Keratinocyte (primary cell): ENCODE data around the gene KSR1. TPM values are rescaled to one million over a fixed set of nuclear protein-coding genes. Genes with fewer than 3 reads are reported as not detected.

Experiments used
- DNase-seq: peaks from one replicate; pipeline ENCODE4 v3.0.0-alpha.2; 2011; ENCODE audit warnings: low read depth, missing footprints, low spot score
- FAIRE-seq: peaks from 2 replicates; lab custom pipeline; 2011; peaks lifted over from hg19 to GRCh38; lab: Jason Lieb, UNC
- H2AFZ ChIP-seq: 2 replicates; pipeline ENCODE4 v1.6.0; 2012; ENCODE audit warnings: low read length, control low read depth, inconsistent platforms; ENCODE audit not compliant: control insufficient read depth
- H3K27ac ChIP-seq: 2 replicates; pipeline ENCODE4 v1.5.1; 2011; ENCODE audit warnings: low read length; ENCODE audit not compliant: control insufficient read depth, insufficient read depth
- H3K27me3 ChIP-seq: 3 replicates; pipeline ENCODE4 v1.6.0; 2011; ENCODE audit warnings: low read length; ENCODE audit not compliant: control insufficient read depth, insufficient read depth; ENCODE audit errors: extremely low read depth
- H3K36me3 ChIP-seq, 2 experiments: 2 replicates in 1 of 2; 3 replicates in 1 of 2; pipeline ENCODE4 v1.5.1; 2011; ENCODE audit warnings: low read length in 2 of 2, mild to moderate bottlenecking in 1 of 2; ENCODE audit not compliant: control insufficient read depth in 2 of 2, insufficient read depth in 2 of 2; ENCODE audit errors: extremely low read depth in 1 of 2
- H3K4me1 ChIP-seq: 3 replicates; pipeline ENCODE4 v1.5.1; 2011; ENCODE audit warnings: low read length; ENCODE audit not compliant: control insufficient read depth, insufficient read depth; ENCODE audit errors: extremely low read depth
- H3K4me2 ChIP-seq: 3 replicates; pipeline ENCODE4 v1.6.0; 2011; ENCODE audit warnings: low read depth, low read length; ENCODE audit not compliant: control insufficient read depth, insufficient read depth; ENCODE audit errors: extremely low read depth
- H3K4me3 ChIP-seq, 3 experiments: fragments of 200-600 bp in 1 of 3; sonication (generic) in 1 of 3; 2 replicates in 2 of 3; 3 replicates in 1 of 3; pipeline ENCODE4 v1.5.1; 2011 to 2016; ENCODE audit warnings: low read length in 3 of 3, mild to moderate bottlenecking in 3 of 3, control low read depth in 2 of 3, inconsistent platforms in 1 of 3, low read depth in 1 of 3, mixed read lengths in 1 of 3, mixed run types in 1 of 3, moderate library complexity in 1 of 3; ENCODE audit not compliant: control insufficient read depth in 2 of 3, insufficient read depth in 2 of 3; ENCODE audit errors: extremely low read depth in 1 of 3
- H3K79me2 ChIP-seq: 2 replicates; pipeline ENCODE4 v1.6.0; 2012; ENCODE audit warnings: low read length; ENCODE audit not compliant: control insufficient read depth, insufficient read depth
- H3K9ac ChIP-seq: 3 replicates; pipeline ENCODE4 v1.6.0; 2011; ENCODE audit warnings: low read length; ENCODE audit not compliant: control insufficient read depth, insufficient read depth; ENCODE audit errors: extremely low read depth
- H3K9me1 ChIP-seq: 3 replicates; pipeline ENCODE4 v1.6.0; 2011; ENCODE audit warnings: low read length; ENCODE audit not compliant: control insufficient read depth, insufficient read depth; ENCODE audit errors: extremely low read depth
- H3K9me3 ChIP-seq: 2 replicates; pipeline ENCODE4 v1.5.1; 2012; ENCODE audit warnings: low read depth, low read length; ENCODE audit not compliant: control insufficient read depth
- H4K20me1 ChIP-seq: 3 replicates; pipeline ENCODE4 v1.6.0; 2011; ENCODE audit warnings: low read length; ENCODE audit not compliant: control insufficient read depth, insufficient read depth; ENCODE audit errors: extremely low read depth
- CTCF ChIP-seq, 3 experiments: IDR thresholded peaks in 1 of 3; conservative IDR thresholded peaks in 1 of 3; optimal IDR thresholded peaks in 1 of 3; 2 replicates in 2 of 3; 3 replicates in 1 of 3; pipeline versions ENCODE3 to v1.5.1; 2011; ENCODE audit warnings: low read length in 3 of 3, mild to moderate bottlenecking in 3 of 3, moderate library complexity in 2 of 3, control low read depth in 1 of 3, inconsistent platforms in 1 of 3; ENCODE audit not compliant: insufficient read depth in 2 of 3; ENCODE audit errors: extremely low read depth in 1 of 3
- EZH2 ChIP-seq: IDR thresholded peaks from one replicate; pipeline ENCODE4 v1.6.1; 2012; ENCODE audit warnings: inconsistent platforms, mild to moderate bottlenecking, low read length, moderate library complexity
- dilution Hi-C: fragments of 300-500 bp; cut with MboI; formaldehyde crosslinking; loops from one replicate; pipeline ENCODE4 v1.7.0; 2020; ENCODE audit warnings: low sequenced_read_pairs; ENCODE audit not compliant: extremely low pct_ligation_motif_present
- polyA plus RNA-seq, 5 experiments: library from polyadenylated mRNA; depleted of rRNA in 3 of 5; stranded (reverse) in 3 of 5; stranded (forward) in 1 of 5; unstranded in 1 of 5; fragments of >200 nt; gene quantifications; 1 replicate in 1 of 5; 2 replicates in 3 of 5; 3 replicates in 1 of 5; pipeline versions ENCODE4 v1.2.1 to v1.2.3, GENCODE V29; 2011 to 2012; ENCODE audit warnings: missing spikeins in 2 of 5, low read depth in 1 of 5, low replicate concordance in 1 of 5

Gene KSR1
- polyA plus RNA-seq, 1 donor (not counting 4 experiments of a cell fraction or from before 2014, with no cell fraction given), result 1.3 TPM

GRCh38 chr17:27588354-27588753 lies 132.1 kb downstream of the KSR1 start:
- Histone ChIP-seq H3K4me2 (no peak overlapping the region), H3K9ac (no peak overlapping the region), H3K36me3 (no peaks in the 10 kb centered on the region), H4K20me1 (no peaks in the 10 kb centered on the region), H3K9me1 (no peaks in the 10 kb centered on the region), H3K27ac (no peak overlapping the region), H2AFZ (no peak overlapping the region), H3K9me3 (no peaks in the 10 kb centered on the region), H3K4me3 (no peak overlapping the region), H3K27me3 (no peaks in the 10 kb centered on the region), H3K4me1 (no peaks in the 10 kb centered on the region), H3K79me2 (no peaks in the 10 kb centered on the region)
- no peak for DNase-seq
- FAIRE-seq, result no peak
- dilution Hi-C loops, result no loop called here
- TF ChIP-seq EZH2 (no peak), CTCF (optimal IDR thresholded peaks at IDR 0.05 in 1 of 3, IDR thresholded peaks at IDR 0.05 in 1 of 3, conservative IDR thresholded peaks at IDR 0.05 in 1 of 3; ENCODE audit: extremely low read depth in 1 of 3, insufficient read depth in 2 of 3, low read length in 3 of 3) (no peak)

- DNase-seq, result no peak
- no peak for FAIRE-seq
- no peaks in the 10 kb centered on the region for H3K79me2 ChIP-seq
- H3K36me3 ChIP-seq, result no peaks in the 10 kb centered on the region
- H3K9me1 ChIP-seq, result no peaks in the 10 kb centered on the region
- no peaks in the 10 kb centered on the region for H3K4me1 ChIP-seq
- no peaks in the 10 kb centered on the region for H4K20me1 ChIP-seq
- no peak overlapping the region for H3K4me2 ChIP-seq
- TF ChIP-seq EZH2, result no peak
- TF ChIP-seq CTCF (optimal IDR thresholded peaks at IDR 0.05 in 1 of 3, IDR thresholded peaks at IDR 0.05 in 1 of 3, conservative IDR thresholded peaks at IDR 0.05 in 1 of 3; ENCODE audit: extremely low read depth in 1 of 3, insufficient read depth in 2 of 3, low read length in 3 of 3), result no peak
- no peaks in the 10 kb centered on the region for H3K27me3 ChIP-seq
- dilution Hi-C loops, result no loop called here
- H2AFZ ChIP-seq, result no peak overlapping the region
- no peaks in the 10 kb centered on the region for H3K9me3 ChIP-seq
- H3K4me3 ChIP-seq, result no peak overlapping the region
- H3K9ac ChIP-seq, result no peak overlapping the region
- H3K27ac ChIP-seq, result no peak overlapping the region
Observed at GRCh38 chr17:27590864-27591263, 134.6 kb downstream of the KSR1 start.
